ENCODE measurements around the gene IL22. TPM values are rescaled to one million over a fixed set of nuclear protein-coding genes. Genes with fewer than 3 reads are reported as not detected.

Gene IL22
- total RNA-seq, 4 donors from 2014 or later, result not detected

- H3K4me1 ChIP-seq, result no peaks in the 10 kb centered on the region
- no peaks in the 10 kb centered on the region for H3K36me3 ChIP-seq
- no peak for TF ChIP-seq POLR2A (IDR thresholded peaks at IDR 0.05)
- no peak for TF ChIP-seq EP300 (IDR thresholded peaks at IDR 0.05)
- TF ChIP-seq CTCF (IDR thresholded peaks at IDR 0.05), result no peak
- no peak overlapping the region for H3K27ac ChIP-seq
- no peak overlapping the region for H3K4me3 ChIP-seq
- no peak for DNase-seq (ENCODE audit: low spot score in 2 of 2)
- H3K9me3 ChIP-seq, result no peaks in the 10 kb centered on the region
- no peaks in the 10 kb centered on the region for H3K27me3 ChIP-seq
Measured at GRCh38 chr12:68207276-68207675, 46.1 kb downstream of the IL22 start.

GRCh38 chr12:68206446-68206845 is 47.0 kb downstream of the IL22 start:
- WGBS, 2 donors, result 31 to 39% methylated on average over 1 of the region's 1 CpG

GRCh38 chr12:68203460-68203875 is 49.9 kb downstream of the IL22 start:
- no peak overlapping the region for H3K27ac ChIP-seq
- WGBS, 2 donors, result 75 to 79% methylated on average over 5 of the region's 5 CpGs
- no peaks in the 10 kb centered on the region for H3K36me3 ChIP-seq
- H3K27me3 ChIP-seq, result no peaks in the 10 kb centered on the region
- no peaks in the 10 kb centered on the region for H3K4me1 ChIP-seq
- DNase-seq (ENCODE audit: low spot score in 2 of 2), result no peak
- no peak for TF ChIP-seq POLR2A (IDR thresholded peaks at IDR 0.05)
- no peak for TF ChIP-seq EP300 (IDR thresholded peaks at IDR 0.05)
- no peak for TF ChIP-seq CTCF (IDR thresholded peaks at IDR 0.05)
- no peaks in the 10 kb centered on the region for H3K9me3 ChIP-seq
- no peak overlapping the region for H3K4me3 ChIP-seq

More at GRCh38 chr12:68206446-68206845, 47.0 kb downstream of the IL22 start:
- Histone ChIP-seq H3K27ac (no peak overlapping the region), H3K36me3 (no peaks in the 10 kb centered on the region), H3K4me1 (no peaks in the 10 kb centered on the region), H3K27me3 (no peaks in the 10 kb centered on the region), H3K4me3 (no peak overlapping the region), H3K9me3 (no peaks in the 10 kb centered on the region)
- no peak for DNase-seq (ENCODE audit: low spot score in 2 of 2)
- TF ChIP-seq CTCF (IDR thresholded peaks at IDR 0.05) (no peak), EP300 (IDR thresholded peaks at IDR 0.05) (no peak), POLR2A (IDR thresholded peaks at IDR 0.05) (no peak)

- TF ChIP-seq CTCF (IDR thresholded peaks at IDR 0.05), result no peak
- TF ChIP-seq EP300 (IDR thresholded peaks at IDR 0.05), result no peak
- TF ChIP-seq POLR2A (IDR thresholded peaks at IDR 0.05), result no peak
- no peaks in the 10 kb centered on the region for H3K4me1 ChIP-seq
- no peaks in the 10 kb centered on the region for H3K36me3 ChIP-seq
- H3K27ac ChIP-seq, result no peak overlapping the region
- DNase-seq (ENCODE audit: low spot score in 2 of 2), result no peak
- no peaks in the 10 kb centered on the region for H3K9me3 ChIP-seq
- 66 to 84% methylated on average over 2 of the region's 2 CpGs for WGBS, 2 donors
- no peaks in the 10 kb centered on the region for H3K27me3 ChIP-seq
- no peak overlapping the region for H3K4me3 ChIP-seq
Measured at GRCh38 chr12:68200854-68201253, 52.5 kb downstream of the IL22 start.

GRCh38 chr12:68199127-68199526 is 54.3 kb downstream of the IL22 start:
- 76 to 88% methylated on average over 1 of the region's 1 CpG for WGBS, 2 donors
- no peaks in the 10 kb centered on the region for H3K4me1 ChIP-seq
- TF ChIP-seq CTCF (IDR thresholded peaks at IDR 0.05), result no peak
- TF ChIP-seq POLR2A (IDR thresholded peaks at IDR 0.05), result no peak
- no peak for TF ChIP-seq EP300 (IDR thresholded peaks at IDR 0.05)
- H3K27ac ChIP-seq, result no peak overlapping the region
- DNase-seq (ENCODE audit: low spot score in 2 of 2), result no peak
- no peak overlapping the region for H3K4me3 ChIP-seq
- H3K36me3 ChIP-seq, result no peaks in the 10 kb centered on the region
- H3K9me3 ChIP-seq, result no peaks in the 10 kb centered on the region
- no peaks in the 10 kb centered on the region for H3K27me3 ChIP-seq
